Eye (tissue), 1 donor: ENCODE data around the gene PSMB2.

Source experiments
- DNase-seq: peaks from one replicate; pipeline ENCODE4 v3.0.0-alpha.2; 2015

PSMB2 gene

GRCh38 chr1:35640380-35641232, 720 bp downstream of the PSMB2 start:
- DNase-seq, result no peak

GRCh38 chr1:35637401-35637809, 3.9 kb downstream of the PSMB2 start:
- peak; percentile 9 for DNase-seq

DNA sequence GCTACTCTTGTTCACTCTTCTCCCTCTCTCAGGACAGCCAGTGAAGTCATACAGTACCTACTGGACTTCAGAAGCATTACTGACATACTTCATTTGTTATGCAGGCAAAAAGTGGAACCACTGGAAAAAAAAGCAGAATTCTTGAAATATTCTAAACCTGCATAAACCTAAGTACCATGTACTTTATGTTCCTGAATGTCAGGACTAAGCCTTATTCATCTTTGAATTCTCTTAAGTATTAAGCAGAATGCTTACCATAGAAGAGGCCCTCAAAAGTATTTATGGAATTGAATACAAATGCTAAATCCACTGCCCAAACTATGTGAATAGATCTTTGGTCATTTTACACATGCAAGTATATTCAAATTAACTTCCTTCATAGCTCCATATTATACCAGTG, 7.8 kb downstream of the PSMB2 start:
- no peak for DNase-seq

GRCh38 chr1:35631396-35631795, 9.9 kb downstream of the PSMB2 start:
- DNase-seq, result no peak

DNA sequence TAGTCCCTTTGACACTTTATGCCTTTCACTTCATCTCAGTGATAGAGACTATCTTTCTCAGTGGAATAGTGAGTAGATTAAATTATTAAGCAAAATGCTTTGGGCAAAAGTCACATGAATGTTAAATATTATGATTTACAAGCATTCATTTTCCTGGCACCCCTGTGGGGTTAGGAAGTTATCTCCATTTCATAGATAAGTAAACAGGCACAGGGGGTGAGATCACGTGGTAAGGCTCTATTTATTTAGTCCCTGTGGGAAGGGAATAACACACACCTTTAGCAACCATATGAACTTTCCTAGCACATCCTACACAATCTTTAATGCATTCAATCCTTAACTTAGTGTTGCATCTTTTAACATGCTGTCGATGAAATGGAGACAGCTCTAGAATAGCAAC, 12.3 kb downstream of the PSMB2 start:
- no peak for DNase-seq

DNA sequence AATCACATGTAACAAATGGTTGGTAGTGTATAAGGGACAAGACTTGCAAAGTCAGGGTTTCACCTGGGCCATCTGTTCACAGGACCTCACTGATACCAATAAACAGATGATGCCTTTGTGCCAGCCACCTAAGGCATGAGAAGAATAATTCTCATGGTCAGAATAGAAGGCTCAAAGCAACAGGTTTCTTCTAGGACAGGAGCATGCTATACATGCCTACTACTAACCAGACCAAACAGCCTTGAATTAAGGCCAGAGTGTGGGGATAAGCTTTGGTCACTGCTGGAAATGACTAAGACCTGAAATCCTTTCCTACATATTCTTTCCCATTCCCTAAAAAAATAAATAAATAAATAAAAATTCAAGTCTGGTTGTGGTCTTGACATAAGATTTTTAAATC, 17.5 kb downstream of the PSMB2 start:
- no peak for DNase-seq

GRCh38 chr1:35622510-35623178, 18.7 kb downstream of the PSMB2 start:
- DNase-seq, result peak; percentile 4

DNA sequence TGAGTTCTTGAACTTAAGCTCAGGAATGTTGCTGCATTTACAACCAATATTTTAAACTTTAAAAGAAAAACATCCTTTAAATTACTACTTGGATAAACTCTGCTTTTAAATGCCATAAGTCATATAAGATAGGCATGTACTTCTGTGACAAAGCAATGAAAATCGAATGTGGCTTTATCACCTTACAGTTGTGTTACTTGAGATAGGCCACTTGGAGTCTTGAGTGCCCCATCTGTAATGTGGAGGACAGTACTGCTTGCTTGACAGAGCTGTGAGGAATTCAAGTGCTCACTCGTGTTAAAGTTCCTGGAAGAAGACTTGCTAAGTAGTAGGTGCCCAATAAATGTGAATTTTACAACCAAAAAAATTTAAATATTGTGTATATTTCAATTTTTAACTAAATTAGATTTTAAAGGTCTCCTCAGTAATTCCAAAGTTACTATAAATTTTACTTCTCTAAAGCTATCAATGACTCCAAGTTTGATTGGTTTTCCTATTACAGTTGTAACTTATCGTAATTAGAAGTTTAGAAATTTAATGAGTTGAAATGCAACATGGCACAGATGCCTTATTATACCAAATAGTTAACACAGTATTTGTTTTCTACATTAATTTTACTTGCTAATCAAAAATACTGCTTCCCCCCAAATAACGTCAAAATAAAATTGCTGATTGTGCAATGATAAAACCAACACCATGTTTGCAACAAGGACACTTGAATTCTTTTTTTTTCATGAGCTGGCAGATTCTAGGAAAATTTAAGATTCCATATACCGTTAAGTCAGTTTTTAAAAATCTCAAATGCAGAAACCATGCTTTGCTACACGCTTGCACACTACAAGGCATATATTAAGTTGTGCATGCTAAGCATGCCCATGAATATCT, 21.8 kb downstream of the PSMB2 start:
- no peak for DNase-seq

DNA sequence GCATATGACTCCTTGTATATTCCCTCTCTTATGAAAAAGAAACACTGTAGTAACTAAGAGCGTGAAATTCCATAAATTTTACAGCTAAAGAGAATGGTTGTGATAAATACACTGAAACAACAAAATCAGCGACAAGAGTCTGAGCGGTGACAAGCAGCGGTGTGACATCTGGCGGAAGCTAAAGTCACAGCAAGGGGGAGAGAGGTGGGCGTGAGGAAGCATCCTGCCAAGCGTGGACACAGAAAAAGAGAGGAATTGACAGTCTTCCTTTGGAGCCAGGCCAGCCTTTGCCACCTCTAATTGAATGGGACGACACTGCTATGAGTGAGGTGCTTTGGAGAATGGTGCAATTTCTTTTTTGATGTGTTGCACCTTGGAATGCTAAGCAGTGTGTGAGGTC, 25.9 kb downstream of the PSMB2 start:
- DNase-seq, result no peak

- DNase-seq, result no peak
Measured at GRCh38 chr1:35611655-35612054, 29.7 kb downstream of the PSMB2 start.

DNA sequence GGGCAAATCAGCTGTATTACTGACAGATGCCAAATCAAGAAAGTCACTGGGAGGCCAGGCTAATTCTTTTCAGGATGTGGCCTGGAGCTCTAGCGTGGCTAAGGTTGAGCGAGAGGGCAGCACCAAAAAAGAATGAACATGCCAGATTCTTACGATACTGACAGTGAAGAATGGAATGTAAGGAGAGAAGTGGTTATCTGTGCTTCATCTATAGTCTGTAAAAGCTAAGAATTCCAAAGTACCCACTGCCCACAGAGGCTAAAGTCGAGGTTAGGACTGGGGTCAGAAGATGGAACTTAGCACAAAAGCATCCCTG, 35.5 kb downstream of the PSMB2 start:
- no peak for DNase-seq

- DNase-seq, result no peak
Measured at GRCh38 chr1:35605071-35605866, 36.1 kb downstream of the PSMB2 start.

GRCh38 chr1:35603941-35604340, 37.4 kb downstream of the PSMB2 start:
- no peak for DNase-seq

- no peak for DNase-seq
Measured at GRCh38 chr1:35603468-35603867, 37.9 kb downstream of the PSMB2 start.

DNA sequence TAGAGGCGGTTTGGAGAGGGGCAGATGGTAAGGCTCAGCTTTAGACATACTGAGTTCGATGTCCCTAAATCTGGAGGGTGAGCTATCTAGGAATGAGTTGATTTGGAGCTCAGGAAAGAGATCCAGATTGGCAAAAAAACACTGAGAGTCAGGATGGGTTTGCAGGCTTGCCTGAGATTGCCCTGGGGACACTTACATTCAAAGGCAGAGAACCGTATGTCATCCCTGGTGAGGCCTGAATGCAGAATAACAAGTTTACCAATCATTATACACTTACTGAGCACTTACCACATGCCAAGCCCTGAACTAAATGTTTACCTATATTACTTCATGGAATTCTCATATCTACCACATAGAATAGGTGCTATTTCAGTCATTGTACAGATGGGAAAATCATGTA, 40.7 kb downstream of the PSMB2 start:
- no peak for DNase-seq

DNA sequence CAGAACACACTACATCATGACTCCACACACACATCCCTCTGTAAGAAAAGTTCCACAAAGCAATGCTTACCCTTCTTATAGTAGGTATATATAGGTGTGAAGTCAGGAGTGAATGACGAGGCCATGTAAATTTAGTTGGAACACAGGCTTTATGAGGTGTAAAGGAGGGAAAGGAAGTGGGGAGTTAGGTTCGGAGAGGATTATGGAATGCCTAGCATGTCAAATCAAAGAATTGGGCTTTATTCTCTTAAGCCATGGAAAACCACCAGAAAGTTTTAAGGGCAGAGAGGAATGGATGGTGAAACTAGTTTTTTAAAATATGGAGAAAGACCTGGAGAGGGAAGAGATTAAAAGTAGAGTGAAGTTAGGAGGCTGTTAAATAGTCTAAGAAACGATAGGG, 41.9 kb downstream of the PSMB2 start:
- DNase-seq, result no peak

- DNase-seq, result no peak
Measured at GRCh38 chr1:35598895-35599294, 42.4 kb downstream of the PSMB2 start.

GRCh38 chr1:35597870-35598269, 43.5 kb downstream of the PSMB2 start:
- DNase-seq, result no peak

GRCh38 chr1:35595684-35596083, 45.6 kb downstream of the PSMB2 start:
- DNase-seq, result no peak

- no peak for DNase-seq
Measured at GRCh38 chr1:35594005-35594760, 47.1 kb downstream of the PSMB2 start.

DNA sequence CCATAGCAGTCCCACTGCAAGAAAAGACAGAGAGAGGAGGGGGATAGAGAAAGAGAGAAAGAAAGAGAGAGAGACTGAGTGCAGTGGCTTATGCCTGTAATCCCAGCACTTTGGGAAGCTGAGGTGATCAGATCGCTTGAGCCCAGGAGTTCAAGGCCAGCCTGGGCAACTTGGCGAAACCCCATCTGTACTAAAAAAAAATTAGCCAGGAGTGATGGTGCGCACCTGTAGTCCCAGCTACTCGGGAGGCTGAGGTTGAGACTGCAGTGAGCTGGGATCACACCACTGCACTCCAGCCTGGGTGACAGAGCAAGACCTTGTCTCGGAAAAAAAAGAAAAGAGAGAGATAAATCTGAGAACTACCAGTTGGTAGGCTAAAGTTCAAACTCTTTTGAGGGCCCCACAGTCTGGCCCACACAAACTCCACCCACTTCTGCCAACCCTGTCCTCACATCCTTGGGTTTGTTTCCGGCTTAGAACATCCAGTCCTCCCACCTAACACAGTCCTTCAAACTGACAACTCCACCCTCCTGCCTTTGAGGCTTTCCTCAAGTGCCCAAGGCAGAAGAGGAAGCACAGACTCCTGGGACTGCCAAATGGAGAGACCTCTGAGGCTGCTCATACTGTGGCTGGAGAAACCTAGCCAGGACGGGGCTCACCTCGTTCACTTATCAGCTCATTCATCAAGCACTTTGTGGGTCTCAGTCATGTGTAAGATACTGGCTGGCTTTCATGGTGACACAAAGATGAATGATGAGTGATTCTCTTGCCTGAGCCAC, 48.1 kb downstream of the PSMB2 start:
- no peak for DNase-seq
